Mucosa of stomach (tissue), 1 donor: Measurements from ENCODE around the gene ZSWIM8.

ENCODE experiments used
- H3K27me3 ChIP-seq: one replicate; pipeline ENCODE4 v1.7.0; 2013; ENCODE audit warnings: mild to moderate bottlenecking, low read length; ENCODE audit not compliant: control insufficient read depth, insufficient read depth
- H3K36me3 ChIP-seq: one replicate; pipeline ENCODE4 v1.7.0; 2013; ENCODE audit warnings: low read length; ENCODE audit not compliant: control insufficient read depth, insufficient read depth
- H3K4me1 ChIP-seq: one replicate; pipeline ENCODE4 v1.7.0; 2013; ENCODE audit warnings: mild to moderate bottlenecking, low read length; ENCODE audit not compliant: control insufficient read depth, insufficient read depth
- H3K4me3 ChIP-seq: one replicate; pipeline ENCODE4 v1.7.0; 2013; ENCODE audit warnings: low read length
- H3K9ac ChIP-seq: one replicate; pipeline ENCODE4 v1.7.0; 2013; ENCODE audit warnings: mild to moderate bottlenecking, low read length, moderate library complexity
- H3K9me3 ChIP-seq: one replicate; pipeline ENCODE4 v1.7.0; 2013; ENCODE audit warnings: mild to moderate bottlenecking, low read length, moderate library complexity; ENCODE audit not compliant: control insufficient read depth
- donor health status: Pancreatic carcinoma.

The ZSWIM8 gene

DNA sequence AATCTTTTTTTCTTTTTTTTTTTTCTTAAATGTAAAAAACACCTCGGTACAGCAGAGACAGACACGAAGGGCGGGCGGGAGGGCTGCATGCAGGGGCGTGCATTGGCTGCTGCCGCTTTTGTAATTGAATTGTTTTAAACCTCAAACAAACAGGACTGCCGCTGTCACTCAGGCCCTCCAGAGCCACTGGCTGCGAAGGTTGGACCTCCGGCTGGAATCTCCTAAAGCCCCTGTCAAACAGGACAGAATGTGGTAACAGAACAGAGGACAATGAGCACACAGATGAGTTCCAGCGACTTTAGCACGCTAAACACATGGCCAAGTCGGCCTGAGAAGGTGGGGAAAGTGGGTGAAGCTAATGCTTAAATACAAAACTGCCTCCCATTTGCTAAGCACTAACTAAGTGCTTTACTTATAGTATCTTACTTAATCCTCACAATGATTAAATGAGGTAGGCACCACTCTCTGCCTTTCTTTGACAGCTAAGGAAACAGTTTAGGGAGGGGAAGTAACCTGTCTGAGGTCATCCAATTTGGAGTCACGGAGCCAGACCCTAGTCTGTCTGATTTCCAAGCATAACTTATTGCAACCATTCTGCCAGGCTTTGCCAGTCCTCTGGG, 29.0 kb downstream of the ZSWIM8 start:
- no peaks in the 10 kb centered on the region for H3K36me3 ChIP-seq
- H3K4me1 ChIP-seq: peaks cover 10% of the 10 kb centered on the region
- no peak overlapping the region for H3K9ac ChIP-seq
- no peak overlapping the region for H3K4me3 ChIP-seq
- H3K9me3 ChIP-seq: no peaks in the 10 kb centered on the region
- H3K27me3 ChIP-seq: no peaks in the 10 kb centered on the region

DNA sequence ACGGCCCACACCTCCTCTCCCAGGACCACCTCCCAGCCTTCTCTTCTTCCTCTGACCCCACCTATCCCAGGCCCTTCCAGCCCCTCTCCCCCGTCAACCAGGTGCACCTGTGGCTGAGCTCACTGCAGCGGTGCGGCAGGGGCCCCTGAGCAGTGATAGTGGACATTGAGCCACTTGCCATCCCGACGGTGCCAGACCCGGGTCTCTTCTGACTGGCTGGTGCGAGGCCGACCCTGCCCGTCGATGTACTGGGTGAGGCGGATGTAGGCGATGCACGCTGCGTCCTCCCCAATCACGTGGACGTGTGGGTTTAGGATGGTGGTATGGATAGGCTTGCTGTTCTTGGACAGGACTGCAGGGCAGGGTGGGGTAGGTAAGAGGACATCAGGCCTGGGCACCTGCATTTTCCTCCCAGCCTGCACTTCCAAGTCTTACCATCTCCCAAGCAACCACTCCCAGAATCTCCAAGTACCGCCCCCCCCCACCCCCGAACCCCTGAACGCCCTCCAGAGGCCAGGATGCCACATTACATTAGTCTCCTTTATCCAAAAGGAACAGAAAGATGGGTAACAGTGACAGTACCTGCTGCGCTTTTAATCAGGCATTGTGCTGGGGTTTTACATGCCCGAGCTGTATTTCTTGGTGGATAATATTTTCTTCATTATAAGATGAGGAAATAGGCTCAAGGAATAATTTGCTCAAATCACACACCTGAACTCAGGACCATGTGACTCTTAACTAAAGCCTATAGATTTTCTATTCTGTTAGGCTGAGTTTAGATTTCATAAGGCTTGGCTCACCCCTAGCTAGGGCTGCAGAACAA, 29.7 kb downstream of the ZSWIM8 start:
- H3K36me3 ChIP-seq: no peaks in the 10 kb centered on the region

DNA sequence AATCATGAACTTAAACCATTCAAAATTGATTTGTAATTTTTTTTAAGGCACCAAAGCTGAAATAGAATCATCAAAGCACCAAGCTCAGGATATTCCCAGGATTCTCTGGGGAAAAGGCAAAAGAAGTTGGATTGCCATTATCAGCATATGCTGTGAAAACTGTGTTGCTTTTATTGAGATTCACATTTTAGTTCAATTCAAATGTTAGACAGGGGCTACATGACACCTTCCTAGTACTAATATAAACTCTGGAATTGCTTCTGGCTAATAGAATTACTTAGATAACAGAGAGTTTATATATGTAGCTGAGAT, 30.3 kb downstream of the ZSWIM8 start:
- no peaks in the 10 kb centered on the region for H3K36me3 ChIP-seq
- H3K4me1 ChIP-seq: peaks cover 18% of the 10 kb centered on the region
- no peak overlapping the region for H3K4me3 ChIP-seq
- no peak overlapping the region for H3K9ac ChIP-seq
- no peaks in the 10 kb centered on the region for H3K9me3 ChIP-seq
- H3K27me3 ChIP-seq: no peaks in the 10 kb centered on the region

More for the DNA sequence above, 29.7 kb downstream of the ZSWIM8 start:
- Histone ChIP-seq H3K4me1 (peaks cover 17% of the 10 kb centered on the region), H3K9me3 (no peaks in the 10 kb centered on the region), H3K9ac (no peak overlapping the region), H3K27me3 (no peaks in the 10 kb centered on the region), H3K4me3 (no peak overlapping the region)

DNA sequence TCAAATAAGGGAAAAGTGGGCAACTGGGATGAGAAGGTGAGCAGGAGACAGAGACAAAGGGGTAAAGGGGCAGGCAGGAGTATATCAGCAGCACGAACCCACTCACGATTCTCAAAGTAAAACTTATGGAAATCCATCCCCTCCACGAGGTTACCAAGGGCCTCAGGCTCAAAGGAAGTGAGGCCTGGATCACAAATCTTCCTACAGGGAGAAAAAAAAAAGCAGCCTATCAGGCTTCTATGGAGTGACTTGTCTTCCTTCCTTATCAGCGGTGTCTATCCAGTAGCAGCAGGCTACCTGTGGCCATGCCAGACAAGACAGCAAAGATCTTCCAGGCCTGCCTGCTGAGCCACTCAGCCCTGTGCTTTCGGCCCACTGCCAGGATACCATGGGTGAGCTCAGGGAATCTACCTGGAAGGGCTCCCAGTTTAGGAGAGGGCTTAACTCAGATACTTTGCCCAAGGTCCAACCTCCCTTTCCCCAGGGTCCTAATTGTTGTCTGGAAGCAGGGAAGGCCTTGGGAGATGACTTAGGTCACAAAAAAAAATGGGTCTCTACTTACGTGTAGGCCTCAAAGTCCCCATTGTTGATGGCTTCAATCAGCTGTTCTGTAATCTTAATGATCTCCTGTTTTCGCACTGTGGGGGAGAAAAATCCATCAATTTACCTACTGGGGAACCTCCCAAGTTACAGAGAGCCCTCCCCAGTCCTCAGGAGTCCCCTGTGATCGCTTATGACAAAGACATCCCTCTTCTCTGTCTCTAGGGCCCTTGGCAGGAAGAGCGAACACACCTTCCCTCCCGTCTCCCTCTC, 31.7 kb downstream of the ZSWIM8 start:
- Histone ChIP-seq H3K4me1 (peaks cover 18% of the 10 kb centered on the region), H3K9me3 (no peaks in the 10 kb centered on the region), H3K9ac (no peak overlapping the region), H3K4me3 (no peak overlapping the region), H3K36me3 (no peaks in the 10 kb centered on the region), H3K27me3 (no peaks in the 10 kb centered on the region)

DNA sequence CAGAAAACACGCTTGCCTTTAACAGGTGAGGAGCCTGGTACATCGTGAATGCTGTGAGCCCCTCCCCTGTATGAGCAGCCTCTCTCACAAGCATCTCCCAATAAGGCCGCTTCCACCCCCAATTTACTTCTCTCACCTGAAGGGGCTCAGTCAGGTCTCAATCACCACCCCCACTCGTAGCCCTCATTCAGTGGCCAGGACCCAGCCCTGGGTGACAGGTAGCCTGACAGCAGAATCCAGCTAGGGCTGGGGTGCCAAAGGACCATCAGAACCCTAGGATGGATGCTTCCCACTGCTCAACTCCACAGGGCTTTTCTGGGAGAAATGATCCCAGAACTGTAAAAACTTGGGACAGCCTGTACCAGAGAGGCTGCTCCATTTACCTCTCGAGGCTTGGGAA, 32.4 kb downstream of the ZSWIM8 start:
- no peaks in the 10 kb centered on the region for H3K9me3 ChIP-seq
- no peak overlapping the region for H3K9ac ChIP-seq
- H3K4me1 ChIP-seq: peaks cover 18% of the 10 kb centered on the region
- no peaks in the 10 kb centered on the region for H3K36me3 ChIP-seq
- H3K27me3 ChIP-seq: no peaks in the 10 kb centered on the region
- no peak overlapping the region for H3K4me3 ChIP-seq

DNA sequence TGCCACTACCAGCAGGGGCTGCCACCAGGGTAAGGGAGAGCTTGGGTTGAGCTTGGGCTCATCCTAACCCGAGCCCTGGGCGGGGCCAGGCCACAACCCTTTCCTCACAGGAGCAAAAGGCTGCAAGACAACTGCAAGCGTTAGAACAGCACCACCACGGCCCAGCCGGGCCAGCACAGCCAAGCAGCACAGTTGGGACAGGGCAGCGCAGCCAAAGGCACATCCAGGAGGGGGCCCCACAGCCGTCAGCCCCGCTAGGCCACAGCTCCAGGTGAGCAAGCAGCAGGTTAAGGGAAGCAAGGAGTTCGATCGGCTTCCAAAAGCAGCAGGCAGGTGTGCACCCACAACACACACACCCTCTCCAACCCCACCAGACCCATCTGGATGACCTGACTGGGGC, 33.0 kb downstream of the ZSWIM8 start:
- H3K36me3 ChIP-seq: no peaks in the 10 kb centered on the region
- H3K9ac ChIP-seq: no peak overlapping the region
- no peaks in the 10 kb centered on the region for H3K27me3 ChIP-seq

DNA sequence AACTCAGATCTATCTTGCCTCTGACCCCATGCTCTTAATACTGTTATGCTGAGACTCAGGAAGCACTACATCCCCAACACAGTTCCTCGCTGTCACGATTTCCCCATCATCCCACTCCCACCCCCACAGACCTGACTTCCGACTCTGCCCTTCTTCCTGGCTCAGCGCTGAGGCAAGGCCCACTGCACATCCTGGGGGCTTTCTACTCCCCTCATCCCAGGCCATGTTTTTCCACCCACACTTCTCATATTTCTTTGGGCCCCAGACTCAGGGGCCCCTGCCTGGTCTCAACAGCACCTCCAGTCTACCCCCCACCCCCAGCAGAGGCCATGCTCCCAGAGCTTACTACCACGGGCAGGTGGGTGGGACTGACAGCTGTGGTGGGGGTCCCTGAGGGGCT, 33.7 kb downstream of the ZSWIM8 start:
- Histone ChIP-seq H3K36me3 (no peaks in the 10 kb centered on the region), H3K9ac (no peak overlapping the region), H3K4me1 (peaks cover 18% of the 10 kb centered on the region), H3K4me3 (no peak overlapping the region), H3K27me3 (no peaks in the 10 kb centered on the region), H3K9me3 (no peaks in the 10 kb centered on the region)

More for the DNA sequence above, 33.0 kb downstream of the ZSWIM8 start:
- H3K9me3 ChIP-seq: no peaks in the 10 kb centered on the region
- peaks cover 18% of the 10 kb centered on the region for H3K4me1 ChIP-seq
- no peak overlapping the region for H3K4me3 ChIP-seq

DNA sequence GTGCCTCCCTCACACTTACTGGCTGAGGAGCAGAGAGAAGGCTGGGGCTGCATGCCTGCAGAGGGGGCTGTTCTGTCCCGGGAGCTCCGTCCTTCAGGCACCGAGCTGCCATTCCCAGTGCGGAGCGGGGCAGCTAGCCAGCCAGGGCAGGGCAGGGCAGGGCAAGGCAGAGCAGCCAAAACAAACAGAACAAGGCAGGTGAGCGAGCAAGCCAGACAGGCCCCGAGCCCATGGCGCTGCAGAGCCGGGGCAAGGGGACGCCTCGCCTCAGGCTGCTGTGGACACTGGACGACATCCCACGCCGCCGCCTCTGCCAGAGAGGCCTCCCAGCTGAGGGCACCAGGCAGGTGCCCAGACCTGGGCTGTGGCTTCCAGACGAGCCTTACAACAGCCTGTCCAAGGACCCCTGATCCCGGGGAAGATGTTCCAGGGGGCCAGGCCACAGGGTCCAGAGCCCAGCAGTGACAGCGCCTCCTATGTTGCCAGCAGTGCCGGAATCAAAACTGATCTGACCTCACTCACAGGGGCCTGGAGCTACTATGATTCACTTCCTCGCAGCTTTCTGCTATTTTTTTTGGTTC, 34.2 kb downstream of the ZSWIM8 start:
- H3K9ac ChIP-seq: peak overlapping the region; percentile 59
- H3K4me1 ChIP-seq: peaks cover 18% of the 10 kb centered on the region
- no peaks in the 10 kb centered on the region for H3K9me3 ChIP-seq
- H3K36me3 ChIP-seq: no peaks in the 10 kb centered on the region
- no peaks in the 10 kb centered on the region for H3K27me3 ChIP-seq
- peak overlapping the region; percentile 31 for H3K4me3 ChIP-seq

DNA sequence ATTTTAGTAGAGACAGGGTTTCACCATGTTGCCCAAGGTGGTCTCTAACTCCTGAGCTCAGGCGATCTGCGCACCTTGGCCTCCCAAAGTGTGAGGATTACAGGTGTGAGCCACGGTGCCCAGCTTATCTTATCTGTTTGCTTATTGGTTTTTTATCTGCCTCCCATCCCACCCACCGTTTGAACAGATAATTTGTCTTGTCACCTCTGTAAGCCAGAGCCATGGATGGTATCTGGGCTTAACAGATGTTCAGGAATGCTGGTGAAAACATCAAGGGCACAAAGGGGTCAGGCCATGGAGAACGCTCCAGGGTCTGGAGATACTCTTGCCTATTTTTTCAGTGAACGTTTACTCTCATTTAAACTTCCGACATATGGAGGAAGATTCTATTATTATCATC, 38.0 kb downstream of the ZSWIM8 start:
- Histone ChIP-seq H3K4me3 (no peak overlapping the region), H3K36me3 (peaks cover 8% of the 10 kb centered on the region), H3K9ac (no peak overlapping the region), H3K4me1 (peaks cover 18% of the 10 kb centered on the region), H3K27me3 (no peaks in the 10 kb centered on the region), H3K9me3 (no peaks in the 10 kb centered on the region)

DNA sequence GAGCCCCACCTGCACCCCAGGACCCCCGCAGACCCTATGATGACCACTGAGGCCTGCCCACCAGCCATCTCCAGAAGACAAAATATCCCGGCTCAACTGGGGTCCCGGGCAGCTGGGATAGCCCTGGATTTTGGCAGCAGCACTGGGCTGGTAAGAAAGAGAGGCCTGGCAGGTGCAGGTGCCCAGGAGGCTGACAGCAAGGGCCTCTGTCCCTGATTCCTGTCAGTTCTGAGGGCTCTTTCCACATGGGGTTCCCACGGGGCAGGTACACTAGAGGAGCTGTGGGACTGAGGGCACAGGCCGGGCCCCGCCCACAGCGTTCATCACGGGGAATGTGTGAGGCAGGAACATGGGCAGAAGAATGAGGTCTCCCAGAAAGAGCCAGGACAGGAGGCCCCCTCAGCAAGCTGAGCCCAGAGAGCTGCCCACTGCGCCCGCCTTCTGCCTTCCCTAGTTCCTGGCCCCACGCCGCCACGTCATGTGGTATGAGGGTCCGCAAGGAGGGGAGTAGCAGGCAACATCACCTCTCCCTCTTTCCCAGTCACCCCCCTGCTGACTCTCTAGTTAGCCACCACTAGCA, 38.8 kb downstream of the ZSWIM8 start:
- H3K4me1 ChIP-seq: peaks cover 9% of the 10 kb centered on the region
- H3K4me3 ChIP-seq: no peak overlapping the region
- H3K9ac ChIP-seq: no peak overlapping the region
- H3K36me3 ChIP-seq: peaks cover 8% of the 10 kb centered on the region
- H3K9me3 ChIP-seq: no peaks in the 10 kb centered on the region
- no peaks in the 10 kb centered on the region for H3K27me3 ChIP-seq

DNA sequence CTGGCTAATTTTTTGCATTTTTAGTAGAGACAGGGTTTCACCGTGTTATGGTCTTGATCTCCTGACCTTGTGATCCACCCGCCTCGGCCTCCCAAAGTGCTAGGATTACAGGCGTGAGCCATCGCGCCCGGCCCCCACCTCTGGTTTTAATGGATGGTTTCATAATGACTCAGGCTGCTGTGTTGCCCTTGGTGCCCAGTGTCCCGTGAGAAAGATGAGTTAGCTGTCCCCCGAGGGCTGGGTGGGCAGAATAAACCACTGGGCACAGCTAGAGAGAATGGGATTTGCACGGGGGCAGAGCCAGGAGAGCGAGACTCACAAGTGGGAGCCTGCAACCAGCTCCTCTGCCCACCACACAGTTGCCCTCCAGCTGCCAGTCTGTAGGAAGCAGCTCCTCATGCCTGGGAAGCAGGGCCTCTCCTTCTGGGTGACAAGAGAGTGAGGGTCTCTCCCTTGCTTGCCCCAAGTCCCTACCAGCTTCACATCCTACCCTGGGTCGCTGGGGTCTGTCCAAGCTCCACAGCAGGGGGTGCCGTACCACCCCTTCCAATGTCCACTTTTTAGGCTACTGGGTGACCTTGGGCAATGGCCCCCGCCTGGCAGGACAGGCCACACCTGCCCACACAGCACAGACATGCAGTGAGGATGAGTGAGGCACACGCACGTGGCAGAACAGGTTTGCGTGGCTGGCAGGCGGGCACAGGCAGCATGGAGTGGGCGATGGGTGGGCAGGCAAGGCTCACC, 42.1 kb downstream of the ZSWIM8 start:
- Histone ChIP-seq H3K36me3 (peaks cover 8% of the 10 kb centered on the region), H3K9me3 (no peaks in the 10 kb centered on the region), H3K27me3 (no peaks in the 10 kb centered on the region), H3K9ac (no peak overlapping the region), H3K4me1 (no peaks in the 10 kb centered on the region), H3K4me3 (no peak overlapping the region)
